HG03342 (cell line): ENCODE results near the gene ZSCAN18.
"Not testable (repeated sequence)": the region's sequence is repeated elsewhere in the genome, so short reads cannot be mapped to it uniquely, and the experiment has no call there.

ENCODE experiments used
- ATAC-seq: cut with Tn5 transposase; IDR thresholded peaks from one replicate; pipeline ENCODE4 v1.9.1; 2021; ENCODE audit warnings: mild to moderate bottlenecking, moderate library complexity; ENCODE audit not compliant: unreplicated experiment

ZSCAN18 gene, protein sequence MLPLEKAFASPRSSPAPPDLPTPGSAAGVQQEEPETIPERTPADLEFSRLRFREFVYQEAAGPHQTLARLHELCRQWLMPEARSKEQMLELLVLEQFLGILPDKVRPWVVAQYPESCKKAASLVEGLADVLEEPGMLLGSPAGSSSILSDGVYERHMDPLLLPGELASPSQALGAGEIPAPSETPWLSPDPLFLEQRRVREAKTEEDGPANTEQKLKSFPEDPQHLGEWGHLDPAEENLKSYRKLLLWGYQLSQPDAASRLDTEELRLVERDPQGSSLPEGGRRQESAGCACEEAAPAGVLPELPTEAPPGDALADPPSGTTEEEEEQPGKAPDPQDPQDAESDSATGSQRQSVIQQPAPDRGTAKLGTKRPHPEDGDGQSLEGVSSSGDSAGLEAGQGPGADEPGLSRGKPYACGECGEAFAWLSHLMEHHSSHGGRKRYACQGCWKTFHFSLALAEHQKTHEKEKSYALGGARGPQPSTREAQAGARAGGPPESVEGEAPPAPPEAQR

GRCh38 chr19:58097781-58098681, at the start of gene ZSCAN18:
Gene ZSCAN18 (minus strand): TSS chr19:58098231. CDS start chr19:58090267, 7,964 bp downstream.
- ATAC-seq, result peak; percentile 49

DNA sequence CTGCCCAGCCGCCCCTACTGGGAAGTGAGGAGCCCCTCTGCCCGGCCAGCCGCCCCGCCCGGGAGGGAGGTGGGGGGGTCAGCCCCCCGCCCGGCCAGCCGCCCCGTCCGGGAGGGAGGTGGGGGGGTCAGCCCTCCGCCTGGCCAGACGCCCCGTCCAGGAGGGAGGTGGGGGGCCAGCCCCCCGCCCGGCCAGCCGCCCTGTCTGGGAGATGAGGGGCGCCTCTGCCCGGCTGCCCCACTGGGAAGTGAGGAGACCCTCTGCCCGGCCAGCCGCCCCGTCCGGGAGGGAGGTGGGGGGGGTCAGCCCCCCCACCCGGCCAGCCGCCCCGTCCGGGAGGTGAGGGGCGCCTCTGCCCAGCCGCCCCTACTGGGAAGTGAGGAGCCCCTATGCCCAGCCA, 49.4 kb upstream of the ZSCAN18 start:
- ATAC-seq, result not testable (repeated sequence)

DNA sequence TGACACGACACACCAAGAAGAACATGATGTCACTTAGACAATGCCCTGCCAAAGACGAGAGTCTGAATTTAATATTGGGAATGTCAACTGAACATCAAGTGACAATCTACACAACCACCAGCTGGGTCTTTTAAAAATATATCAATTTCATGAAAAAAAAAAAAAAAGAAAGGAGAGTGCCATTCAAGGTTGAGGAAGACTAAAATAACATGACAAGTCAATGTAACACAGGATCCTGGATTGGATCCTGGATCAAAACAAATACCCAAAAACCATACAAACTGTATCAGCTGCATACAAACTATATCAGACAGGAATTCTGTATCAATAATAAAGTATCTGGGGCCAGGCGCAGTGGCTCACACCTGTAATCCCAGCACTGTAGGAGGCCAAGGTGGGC, 47.8 kb upstream of the ZSCAN18 start:
- ATAC-seq, result no peak

GRCh38 chr19:58134244-58134643, 36.2 kb upstream of the ZSCAN18 start:
- no peak for ATAC-seq

- ATAC-seq, result no peak
Measured at GRCh38 chr19:58129284-58129683, 31.3 kb upstream of the ZSCAN18 start.

DNA sequence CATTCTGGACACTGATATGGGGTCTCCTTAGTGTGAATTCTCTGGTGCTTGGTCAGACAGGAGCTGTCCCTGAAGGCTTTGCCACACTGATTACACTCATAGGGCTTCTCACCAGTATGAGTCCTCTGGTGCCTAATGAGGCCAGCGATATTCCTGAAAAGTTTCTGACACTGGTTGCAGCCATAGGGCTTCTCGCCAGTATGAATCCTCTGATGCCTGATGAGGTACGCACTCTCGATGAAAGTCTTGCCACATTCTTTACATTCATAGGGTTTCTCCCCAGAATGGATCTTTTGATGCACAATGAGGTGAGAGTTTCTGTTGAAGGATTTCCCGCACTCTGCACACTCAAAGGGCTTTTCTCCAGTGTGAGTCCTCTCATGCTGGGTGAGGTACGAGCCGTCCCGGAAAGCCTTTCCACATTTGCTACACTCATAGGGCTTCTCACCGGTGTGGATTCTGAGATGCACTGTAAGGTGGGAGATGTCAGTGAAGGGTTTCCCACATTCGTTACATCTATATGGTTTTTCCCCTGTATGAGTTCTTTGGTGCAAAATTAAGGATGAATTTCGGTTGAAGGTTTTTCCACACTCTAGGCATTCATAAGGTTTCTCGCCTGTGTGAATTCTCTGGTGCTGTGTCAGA, 30.1 kb upstream of the ZSCAN18 start:
- ATAC-seq, result no peak

DNA sequence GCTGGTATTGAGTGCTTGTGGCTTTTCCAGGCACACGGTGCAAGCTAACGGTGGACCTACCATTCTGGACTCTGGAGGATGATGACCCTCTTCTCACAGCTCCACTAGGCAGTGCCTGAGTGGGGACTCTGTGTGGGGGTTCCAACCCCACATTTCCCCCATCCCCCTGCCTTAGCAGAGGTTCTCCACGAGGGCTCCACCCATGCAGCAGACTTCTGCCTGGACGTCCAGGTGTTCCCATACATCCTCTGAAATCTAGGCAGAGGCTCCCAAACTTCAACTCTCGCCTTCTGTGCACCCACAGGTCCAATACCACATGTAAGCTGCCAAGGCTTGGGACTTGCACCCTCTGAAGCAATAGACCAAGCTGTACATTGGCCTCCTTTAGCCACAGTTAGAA, 25.3 kb upstream of the ZSCAN18 start:
- ATAC-seq, result no peak

GRCh38 chr19:58118979-58119733, 21.1 kb upstream of the ZSCAN18 start:
- ATAC-seq, result no peak

DNA sequence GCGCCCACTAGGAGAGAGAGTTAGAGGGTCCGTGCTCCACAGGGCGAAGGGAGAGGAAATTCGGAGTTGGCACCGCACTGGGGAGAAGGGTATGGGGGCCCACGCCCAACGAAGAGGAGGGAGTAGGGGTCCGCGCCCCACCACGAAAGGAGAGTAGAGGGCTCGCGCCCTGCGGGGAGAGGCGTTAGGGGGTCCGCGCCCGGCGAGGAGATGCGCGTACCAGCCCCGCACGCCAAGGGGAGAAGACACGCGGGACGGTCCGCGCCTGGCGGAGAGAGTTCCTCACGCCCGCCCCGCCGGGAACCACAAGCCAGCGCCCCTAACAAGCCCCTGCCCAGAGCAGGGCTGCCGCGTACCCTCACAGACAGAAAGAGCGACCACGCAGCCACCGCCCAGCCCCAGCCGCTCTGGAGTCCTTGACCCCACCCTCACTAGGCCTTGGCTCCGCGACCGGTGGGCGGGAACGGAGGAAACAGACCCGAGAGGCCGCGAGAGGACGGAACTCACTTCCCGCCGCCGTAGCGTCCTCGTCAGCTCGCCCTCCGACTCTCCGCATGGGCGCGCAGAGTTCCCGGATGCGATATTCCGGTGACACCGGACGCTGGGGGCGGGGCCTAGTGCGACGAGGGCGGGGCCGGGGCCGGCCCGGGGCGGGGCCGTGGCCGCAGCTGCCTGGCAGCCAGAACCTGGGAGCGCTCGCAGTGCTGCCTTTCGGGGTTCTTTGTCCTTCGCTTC, 20.0 kb upstream of the ZSCAN18 start:
- ATAC-seq, result no peak

DNA sequence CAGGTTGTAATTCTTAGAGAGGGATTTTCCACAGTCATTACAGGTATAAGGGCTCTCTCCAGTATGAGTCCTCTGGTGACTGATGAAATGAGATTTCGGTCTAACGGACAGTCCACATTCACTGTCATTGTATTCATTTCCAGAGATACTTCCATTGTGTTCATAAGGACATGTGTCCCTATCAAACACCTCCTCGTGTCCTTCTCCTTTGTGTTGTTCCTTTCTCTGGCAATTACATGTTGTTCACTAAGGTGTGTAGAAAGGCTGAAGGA, 10.5 kb upstream of the ZSCAN18 start:
- ATAC-seq, result no peak

DNA sequence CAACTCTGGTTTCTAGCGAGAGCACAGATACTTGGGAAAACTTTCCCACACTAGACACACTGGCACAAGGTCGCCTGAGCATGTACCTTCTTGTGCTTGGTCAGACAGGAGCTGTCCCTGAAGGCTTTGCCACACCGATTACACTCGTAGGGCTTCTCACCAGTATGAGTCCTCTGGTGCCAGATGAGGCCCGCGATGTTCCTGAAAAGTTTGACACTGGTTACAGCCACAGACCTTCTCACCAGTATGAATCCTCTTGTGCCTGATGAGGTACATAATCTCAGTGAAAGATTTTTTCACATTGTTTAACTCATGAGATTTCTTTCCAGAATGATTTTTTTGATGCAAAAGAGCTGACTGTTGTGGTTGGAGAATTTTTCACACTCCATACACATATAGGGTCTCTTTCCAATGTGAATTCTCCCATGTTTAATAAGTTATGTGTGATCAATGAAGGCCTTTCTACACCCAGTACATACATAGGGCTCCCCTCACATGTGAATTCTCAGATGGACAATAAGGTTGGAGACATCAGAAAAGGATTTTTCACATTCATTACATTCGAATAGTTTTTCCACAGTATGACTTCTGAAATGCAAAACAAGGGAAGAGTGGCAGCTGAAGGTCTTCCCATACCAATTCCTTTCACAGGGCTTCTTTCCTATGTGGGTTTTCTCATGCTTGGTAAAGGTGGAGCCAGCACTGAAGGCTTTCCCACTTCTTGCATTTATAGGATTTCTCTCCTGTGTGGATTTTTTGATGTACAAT, 9.9 kb upstream of the ZSCAN18 start:
- ATAC-seq, result no peak

DNA sequence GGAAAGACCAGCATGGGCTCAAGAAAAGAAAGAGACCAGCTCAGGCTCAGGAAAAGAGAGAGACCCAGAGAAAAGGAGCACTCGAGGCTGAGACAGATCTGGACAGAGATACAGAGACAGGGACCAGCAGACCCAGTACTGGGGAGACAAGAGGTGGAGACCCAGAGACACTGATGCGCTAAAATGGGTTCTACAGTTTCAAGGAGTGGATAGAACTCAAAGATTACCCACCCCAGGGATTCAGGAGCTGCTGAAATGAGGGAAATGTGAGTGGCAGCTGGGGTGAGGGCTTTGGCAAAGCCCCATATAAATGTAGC, 609 bp upstream of the ZSCAN18 start:
- ATAC-seq, result no peak

GRCh38 chr19:58097349-58097748, 682 bp downstream of the ZSCAN18 start:
- no peak for ATAC-seq

GRCh38 chr19:58096884-58097283, 1.1 kb downstream of the ZSCAN18 start:
- no peak for ATAC-seq

GRCh38 chr19:58095328-58095727, 2.7 kb downstream of the ZSCAN18 start:
- ATAC-seq, result no peak

GRCh38 chr19:58093071-58093470, 5.0 kb downstream of the ZSCAN18 start:
- no peak for ATAC-seq

GRCh38 chr19:58091251-58091995, 6.6 kb downstream of the ZSCAN18 start:
- no peak for ATAC-seq

DNA sequence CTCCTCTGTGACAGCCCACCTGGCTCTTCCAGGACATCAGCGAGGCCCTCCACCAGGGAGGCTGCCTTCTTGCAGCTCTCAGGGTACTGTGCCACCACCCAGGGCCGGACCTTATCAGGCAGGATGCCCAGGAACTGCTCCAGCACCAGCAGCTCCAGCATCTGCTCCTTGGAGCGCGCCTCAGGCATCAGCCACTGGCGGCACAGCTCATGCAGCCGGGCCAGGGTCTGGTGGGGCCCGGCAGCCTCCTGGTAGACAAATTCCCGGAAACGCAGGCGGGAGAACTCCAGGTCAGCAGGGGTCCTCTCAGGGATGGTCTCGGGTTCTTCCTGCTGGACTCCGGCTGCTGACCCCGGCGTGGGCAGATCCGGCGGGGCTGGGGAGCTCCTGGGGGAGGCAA, 8.2 kb downstream of the ZSCAN18 start:
- ATAC-seq, result no peak

- ATAC-seq, result no peak
Measured at GRCh38 chr19:58088521-58089052, 9.4 kb downstream of the ZSCAN18 start.
